ENCODE results near the gene TNFSF13B. TPM values are rescaled to one million over a fixed set of nuclear protein-coding genes. Genes with fewer than 3 reads are reported as not detected.
"Not testable (repeated sequence)": the region's sequence is repeated elsewhere in the genome, so short reads cannot be mapped to it uniquely, and the experiment has no call there.

Gene TNFSF13B
- total RNA-seq, 4 donors from 2014 or later = 0.29 to 3.7 (median 2.1) TPM; not detected in 1

DNA sequence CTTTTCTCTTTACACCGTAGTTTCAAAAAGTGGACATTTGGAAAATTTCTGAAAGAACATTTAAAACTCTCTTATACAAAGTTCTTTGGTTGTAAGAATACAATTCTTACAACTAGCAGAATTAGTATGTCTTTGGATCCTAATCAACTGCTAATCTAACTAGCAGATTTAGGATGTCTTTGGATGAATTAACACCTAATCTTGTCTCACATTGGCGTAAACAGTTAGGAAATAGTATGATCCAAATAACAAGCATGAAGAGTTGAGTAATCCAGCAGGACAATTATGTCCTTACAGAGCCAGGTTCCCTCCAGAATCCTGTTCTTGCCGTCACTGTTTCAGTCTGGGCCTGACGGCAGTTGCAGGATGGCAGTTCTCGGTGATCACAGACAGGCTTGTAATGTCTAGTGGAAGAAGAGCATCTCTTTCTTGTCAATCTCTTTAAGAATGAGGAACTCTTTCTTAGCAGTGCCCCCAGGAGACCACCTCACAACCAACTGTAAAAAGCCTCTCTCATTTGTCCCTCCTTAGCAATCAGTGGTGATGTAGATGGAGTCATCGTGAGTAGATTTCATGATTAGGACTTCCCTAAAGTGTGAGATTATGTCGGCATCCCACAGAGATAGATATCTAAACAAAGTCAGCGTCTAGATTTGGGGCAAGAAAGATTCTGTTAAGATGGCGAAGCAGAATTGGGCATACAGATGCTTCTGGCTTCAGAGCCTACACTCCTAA, 5.7 kb upstream of the TNFSF13B start:
- Histone ChIP-seq H3K27me3 (no peaks in the 10 kb centered on the region), H3K27ac (no peak overlapping the region), H3K9me3 (no peaks in the 10 kb centered on the region), H3K4me3 (no peak overlapping the region), H3K4me1 (no peaks in the 10 kb centered on the region), H3K36me3 (no peaks in the 10 kb centered on the region)
- no peak for DNase-seq
- intact Hi-C loops (cut with DNase I; ENCODE audit: low total_unique reads) = no loop called here
- no peak for TF ChIP-seq CTCF (IDR thresholded peaks at IDR 0.05)

DNA sequence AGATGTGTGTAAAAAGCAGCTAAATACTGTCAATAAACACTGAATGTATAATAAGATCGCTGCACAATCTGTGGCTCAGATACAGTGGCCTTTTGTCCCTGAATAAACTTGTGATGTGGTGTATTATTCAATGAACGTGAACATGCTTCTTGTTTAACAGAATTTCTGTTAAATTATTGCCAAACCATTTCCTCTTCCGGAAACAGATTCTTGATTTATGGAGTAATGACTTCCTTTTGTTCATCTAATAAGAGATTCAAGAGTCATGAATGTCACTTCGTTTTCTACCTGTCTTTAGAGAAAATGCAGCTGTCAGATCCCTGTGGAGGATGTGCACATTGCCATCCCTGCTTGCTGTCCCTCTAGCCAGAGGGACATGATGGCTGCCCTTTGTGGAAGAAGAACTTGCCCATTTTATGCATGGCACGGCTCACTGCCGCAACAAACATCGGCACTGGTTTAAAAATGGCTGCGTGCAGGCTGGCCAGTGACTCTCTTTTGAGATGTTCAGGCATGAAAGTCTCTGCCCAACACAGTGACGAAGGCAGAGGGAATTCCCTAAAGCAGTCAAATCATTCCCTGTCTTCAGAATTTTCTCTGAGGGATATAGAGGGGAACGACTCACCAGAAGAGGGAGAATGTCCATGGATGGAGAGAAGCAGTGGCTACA, 3.1 kb upstream of the TNFSF13B start:
- H3K27ac ChIP-seq = no peak overlapping the region
- no peak overlapping the region for H3K4me3 ChIP-seq

DNA sequence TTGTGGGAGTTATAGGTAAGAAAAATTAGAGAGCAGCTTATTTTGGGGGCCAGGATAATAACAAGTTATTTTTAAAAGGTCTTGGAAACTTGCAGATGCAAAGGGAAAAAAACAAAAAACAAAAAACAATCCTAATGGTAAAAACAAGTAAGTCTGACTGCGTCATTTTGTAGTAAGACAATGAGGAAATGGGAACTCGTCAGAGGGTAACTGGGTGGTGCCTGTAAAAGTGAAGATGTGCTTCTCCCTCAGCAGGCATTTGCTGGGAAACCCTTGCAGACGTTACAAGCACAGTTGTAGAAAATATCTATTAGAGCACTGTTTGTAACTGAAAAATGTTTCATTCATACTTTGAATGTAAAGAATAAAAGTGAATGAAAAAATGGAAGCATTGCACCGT, 2.2 kb upstream of the TNFSF13B start:
- no peak for TF ChIP-seq POLR2A (IDR thresholded peaks at IDR 0.05)
- TF ChIP-seq CTCF (IDR thresholded peaks at IDR 0.05) = no peak

More for the DNA sequence above, 3.1 kb upstream of the TNFSF13B start:
- H3K9me3 ChIP-seq = no peaks in the 10 kb centered on the region
- TF ChIP-seq POLR2A (IDR thresholded peaks at IDR 0.05) (no peak), CTCF (IDR thresholded peaks at IDR 0.05) (no peak)
- no peak for DNase-seq
- no peaks in the 10 kb centered on the region for H3K36me3 ChIP-seq
- intact Hi-C loops (cut with DNase I; ENCODE audit: low total_unique reads) = no loop called here
- no peaks in the 10 kb centered on the region for H3K27me3 ChIP-seq
- H3K4me1 ChIP-seq = no peaks in the 10 kb centered on the region

GRCh38 chr13:108267855-108268254, 1.7 kb upstream of the TNFSF13B start:
- H3K9me3 ChIP-seq; H3K27ac ChIP-seq; H3K36me3 ChIP-seq; H3K27me3 ChIP-seq; intact Hi-C loops (cut with DNase I; ENCODE audit: low total_unique reads); H3K4me1 ChIP-seq; H3K4me3 ChIP-seq; DNase-seq: not testable (repeated sequence)

More for the DNA sequence above, 2.2 kb upstream of the TNFSF13B start:
- DNase-seq = no peak
- Histone ChIP-seq H3K4me1 (no peaks in the 10 kb centered on the region), H3K27me3 (no peaks in the 10 kb centered on the region), H3K4me3 (no peak overlapping the region), H3K36me3 (no peaks in the 10 kb centered on the region), H3K9me3 (no peaks in the 10 kb centered on the region), H3K27ac (no peak overlapping the region)
- intact Hi-C loops (cut with DNase I; ENCODE audit: low total_unique reads) = no loop called here

GRCh38 chr13:108268466-108269112, 929 bp upstream of the TNFSF13B start:
- no peaks in the 10 kb centered on the region for H3K36me3 ChIP-seq
- no peak for DNase-seq
- H3K4me1 ChIP-seq = no peaks in the 10 kb centered on the region
- no peaks in the 10 kb centered on the region for H3K27me3 ChIP-seq
- TF ChIP-seq CTCF (IDR thresholded peaks at IDR 0.05) = no peak
- TF ChIP-seq POLR2A (IDR thresholded peaks at IDR 0.05) = no peak
- no peak overlapping the region for H3K27ac ChIP-seq
- intact Hi-C loops (cut with DNase I; ENCODE audit: low total_unique reads) = no loop called here
- H3K4me3 ChIP-seq = no peak overlapping the region
- no peaks in the 10 kb centered on the region for H3K9me3 ChIP-seq

Data from uterus (tissue), 4 donors.